Activated T-helper 9 cell treated with anti-CD3 and anti-CD28 coated beads, Interleukin-2, amount 50 U/mL, for 16 hours (primary cell): Measurements from ENCODE around the gene SIMC1.
"Not testable (repeated sequence)": the region's sequence is repeated elsewhere in the genome, so short reads cannot be mapped to it uniquely, and the experiment has no call there.

Source experiments
- DNase-seq: peaks from one replicate; pipeline ENCODE4 v3.0.0-alpha.2; 2020; ENCODE audit warnings: low read depth

Gene SIMC1

DNA sequence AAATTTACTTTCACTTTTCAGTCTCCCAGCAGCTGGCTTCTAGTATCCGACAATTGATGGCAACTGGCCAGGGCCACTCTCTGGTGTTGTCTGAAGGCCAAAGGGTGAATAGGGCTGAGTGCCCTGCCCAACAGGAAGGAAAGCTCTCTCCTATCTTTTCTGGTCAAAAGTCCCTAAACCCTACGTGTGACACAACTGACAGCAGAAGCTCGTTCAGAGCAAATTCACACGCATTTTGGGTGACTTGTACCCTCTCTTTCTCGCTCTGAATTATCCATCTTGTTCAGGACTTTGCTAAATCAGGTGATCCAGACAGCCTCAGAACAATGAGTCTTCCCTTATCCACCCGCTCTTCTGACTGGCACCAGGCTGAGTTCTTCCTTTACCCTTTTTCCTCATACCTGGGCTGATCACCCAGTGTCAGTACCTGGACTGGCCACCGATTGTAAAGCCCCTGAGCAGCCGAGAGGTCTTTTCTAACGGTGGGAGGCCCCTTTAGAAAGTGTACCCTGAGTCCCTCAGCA, 21.8 kb upstream of the SIMC1 start:
- DNase-seq: not testable (repeated sequence)

DNA sequence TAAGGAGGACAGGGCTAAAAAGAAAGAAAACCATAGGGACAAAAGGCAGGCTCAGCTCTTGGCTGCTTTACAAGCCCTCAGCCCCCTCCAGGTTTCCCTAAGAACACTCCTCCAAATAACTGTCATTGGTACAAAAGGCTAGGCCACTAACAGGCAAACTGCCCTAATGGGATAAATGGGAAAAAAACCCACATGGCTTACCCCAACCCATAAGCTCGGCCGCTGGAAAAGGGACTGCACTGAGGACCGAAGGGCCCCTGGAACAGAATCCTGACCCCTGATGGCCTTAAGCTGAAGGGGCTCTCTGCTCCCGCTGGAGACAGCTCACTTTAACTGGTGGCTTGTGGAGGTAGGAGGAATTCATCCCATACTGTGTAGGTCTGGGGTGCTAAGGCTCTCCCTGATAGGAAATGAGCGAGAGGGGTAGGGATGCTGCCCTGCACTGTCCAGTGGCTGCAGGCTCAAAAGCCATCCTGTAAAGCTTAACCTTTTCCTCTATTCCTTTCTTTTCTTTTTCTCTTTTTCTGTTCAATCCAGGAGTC, 21.0 kb upstream of the SIMC1 start:
- not testable (repeated sequence) for DNase-seq

DNA sequence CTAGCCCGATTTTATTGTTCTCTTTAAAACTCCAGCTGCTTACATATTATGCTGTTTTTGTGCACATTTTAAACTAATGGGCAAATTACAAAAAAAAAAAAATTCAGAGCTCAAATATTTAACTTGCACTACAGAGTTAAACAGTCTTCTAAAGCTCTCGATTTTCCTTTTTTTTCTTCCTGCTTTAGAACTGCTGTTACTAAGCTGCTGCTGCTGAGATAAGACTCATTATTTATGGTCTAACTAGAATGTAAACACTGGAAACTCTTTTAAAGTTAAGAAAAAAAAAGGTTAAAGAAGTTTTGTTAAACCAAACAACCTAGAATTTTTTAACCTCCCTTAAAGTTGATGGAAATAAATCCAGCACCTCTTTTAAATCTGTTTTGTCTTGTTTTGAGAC, 20.5 kb upstream of the SIMC1 start:
- DNase-seq: not testable (repeated sequence)

DNA sequence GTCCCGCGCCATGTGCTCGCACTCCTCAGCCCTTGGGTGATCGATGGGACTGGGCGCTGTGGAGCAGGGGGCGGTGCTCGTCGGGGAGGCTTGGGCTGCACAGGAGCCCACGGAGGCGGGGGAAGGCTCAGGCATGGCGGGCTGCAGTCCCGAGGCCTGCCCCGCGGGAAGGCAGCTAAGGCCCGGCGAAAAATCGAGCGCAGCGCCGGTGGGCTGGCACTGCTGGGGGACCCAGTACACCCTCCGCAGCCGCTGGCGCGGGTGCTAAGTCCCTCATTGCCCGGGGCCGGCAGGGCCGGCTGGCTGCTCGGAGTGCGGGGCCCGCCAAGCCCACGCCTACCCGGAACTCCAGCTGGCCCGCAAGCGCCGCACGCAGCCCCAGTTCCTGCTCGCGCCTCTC, 16.2 kb upstream of the SIMC1 start:
- not testable (repeated sequence) for DNase-seq

DNA sequence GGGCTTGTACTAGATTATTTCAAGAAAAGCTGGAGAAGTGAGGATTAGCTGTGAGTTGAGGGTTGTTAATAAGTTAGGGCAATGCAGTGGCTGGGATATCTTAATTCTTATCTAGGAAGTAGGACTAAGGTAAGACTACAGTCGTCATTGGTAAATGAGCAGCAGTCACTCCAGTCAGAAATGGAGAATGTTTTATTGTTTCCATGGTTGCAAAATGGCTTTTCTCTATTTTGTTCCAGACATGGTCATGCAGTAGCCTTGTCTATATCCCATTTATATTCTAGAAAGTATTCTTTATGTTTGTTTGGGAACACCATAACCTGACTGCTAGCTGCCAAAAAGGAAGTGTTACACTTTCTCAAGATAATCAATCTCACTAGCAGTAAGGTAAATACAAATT, 9.9 kb upstream of the SIMC1 start:
- DNase-seq: not testable (repeated sequence)

DNA sequence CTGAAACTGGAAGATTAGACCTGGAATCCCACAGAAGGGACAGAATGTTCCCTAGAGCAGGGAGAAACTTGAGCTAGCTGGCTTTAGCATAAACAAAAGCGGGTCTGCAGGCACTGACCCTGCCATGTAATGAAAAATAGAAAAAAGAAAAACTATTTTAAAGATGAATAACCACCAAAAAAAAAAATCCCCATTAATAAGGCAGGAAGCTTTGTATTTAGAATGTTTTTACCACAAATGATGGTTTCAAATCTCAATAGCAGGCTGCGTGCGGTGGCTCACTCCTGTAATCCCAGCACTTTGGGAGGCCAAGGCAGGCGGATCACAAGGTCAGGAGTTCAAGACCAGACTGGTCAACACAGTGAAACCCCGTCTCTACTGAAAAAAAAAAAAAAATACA, 5.0 kb upstream of the SIMC1 start:
- not testable (repeated sequence) for DNase-seq

DNA sequence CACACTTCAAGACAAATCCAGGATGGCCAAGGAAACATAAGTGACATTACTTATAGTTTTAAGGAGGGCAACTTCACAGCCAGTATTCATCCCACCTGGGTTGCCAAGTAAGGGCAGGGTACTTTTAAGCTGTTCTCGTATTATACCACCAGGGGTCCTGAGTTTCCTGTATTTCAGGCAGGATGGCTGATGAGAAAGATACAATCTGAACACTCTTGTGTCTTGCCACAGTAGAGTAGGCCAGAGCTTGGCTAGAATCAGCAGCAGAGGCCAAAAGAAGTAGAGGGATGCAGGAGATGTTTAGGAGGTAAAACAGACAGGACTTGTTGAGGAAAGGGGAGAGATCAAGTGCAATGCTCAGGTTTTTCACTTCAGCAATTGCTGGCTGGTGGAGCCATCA, 3.1 kb upstream of the SIMC1 start:
- not testable (repeated sequence) for DNase-seq

DNA sequence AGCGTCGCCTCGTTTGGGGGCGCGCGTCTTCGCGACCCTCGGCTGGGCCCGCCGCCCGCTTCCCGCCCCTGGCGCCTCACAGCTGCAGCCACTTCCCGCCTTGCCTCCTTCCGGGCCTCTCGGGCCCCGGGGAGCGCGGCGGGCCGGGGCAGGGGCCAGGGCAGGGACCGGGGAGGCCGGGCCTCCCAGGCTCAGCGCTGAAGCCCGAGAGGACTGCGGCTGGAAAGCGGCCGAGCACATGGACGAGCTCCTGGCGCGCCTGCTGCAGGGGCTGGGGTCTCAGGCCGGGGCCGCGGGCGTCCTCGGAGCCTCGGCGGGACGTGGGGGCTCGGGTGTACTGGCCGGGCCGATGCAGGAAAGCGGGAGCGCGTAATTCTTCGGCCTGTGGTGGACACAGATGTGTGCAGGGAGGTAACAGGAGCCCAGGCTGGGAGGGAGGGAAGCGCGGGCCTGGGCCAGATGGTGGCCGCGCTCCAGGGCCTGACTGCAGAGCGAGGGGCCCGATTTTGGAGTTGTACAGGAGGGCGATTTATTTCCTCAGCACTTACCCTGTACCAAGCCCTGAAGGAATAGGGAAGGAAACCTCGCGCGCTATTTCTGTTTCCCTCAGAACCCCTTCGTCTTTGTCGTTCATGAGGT, 540 bp downstream of the SIMC1 start:
- DNase-seq: not testable (repeated sequence)

DNA sequence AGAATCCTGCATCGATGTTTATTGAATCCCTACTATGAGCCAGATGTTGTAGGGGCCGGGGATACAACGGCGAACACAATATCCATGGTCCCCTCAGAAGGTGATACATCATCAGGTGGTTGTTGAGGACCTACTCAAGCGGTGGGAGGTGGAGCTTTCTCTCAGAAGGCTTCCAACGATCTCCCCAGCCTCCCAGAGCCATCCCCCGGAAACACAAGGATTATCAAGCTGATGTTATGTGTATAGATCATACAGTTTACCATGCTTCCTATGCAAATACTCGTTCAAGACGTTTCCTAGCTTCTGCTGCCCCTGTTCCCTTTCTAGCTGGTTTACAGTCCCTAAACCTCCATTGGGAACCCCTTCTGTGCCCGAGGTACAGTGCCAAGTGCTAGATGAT, 1.1 kb downstream of the SIMC1 start:
- not testable (repeated sequence) for DNase-seq

DNA sequence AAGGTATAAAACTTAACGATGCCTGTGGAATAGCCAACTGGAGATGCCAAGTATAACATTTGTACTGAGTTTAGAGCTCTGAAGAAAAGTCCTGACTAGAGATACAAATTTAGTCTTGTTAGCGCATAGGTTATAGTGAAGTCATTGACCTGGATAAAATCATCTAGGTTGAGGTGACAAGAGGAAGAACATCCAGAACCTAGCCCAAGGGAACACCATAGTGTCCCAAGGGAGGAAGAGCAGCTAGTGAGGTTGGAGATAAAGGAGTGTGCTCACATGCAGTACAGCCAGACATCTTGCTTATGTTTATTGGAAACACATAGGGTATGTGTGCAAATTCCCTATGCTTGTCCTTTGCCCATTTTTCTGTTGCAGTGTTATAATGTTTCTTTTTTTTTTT, 6.1 kb downstream of the SIMC1 start:
- DNase-seq: not testable (repeated sequence)

DNA sequence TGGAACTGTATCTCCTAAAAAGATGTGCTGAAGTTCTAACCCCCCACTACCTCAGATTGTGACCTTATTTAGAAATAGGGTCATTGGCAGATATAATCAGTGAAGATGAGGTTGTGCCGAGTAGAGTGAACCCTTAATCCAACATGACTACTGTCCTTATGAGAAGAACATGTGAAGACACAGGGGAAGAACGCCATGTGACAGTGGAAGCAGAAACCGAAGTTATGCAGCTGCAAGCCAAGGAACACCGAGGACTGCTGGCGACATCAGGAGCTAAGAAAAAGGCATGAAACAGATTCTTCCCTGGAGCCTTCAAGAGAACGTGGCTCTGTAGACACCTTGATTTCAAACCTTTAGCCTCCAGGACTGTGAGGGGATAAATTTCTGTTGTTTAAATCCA, 6.8 kb downstream of the SIMC1 start:
- DNase-seq: not testable (repeated sequence)

DNA sequence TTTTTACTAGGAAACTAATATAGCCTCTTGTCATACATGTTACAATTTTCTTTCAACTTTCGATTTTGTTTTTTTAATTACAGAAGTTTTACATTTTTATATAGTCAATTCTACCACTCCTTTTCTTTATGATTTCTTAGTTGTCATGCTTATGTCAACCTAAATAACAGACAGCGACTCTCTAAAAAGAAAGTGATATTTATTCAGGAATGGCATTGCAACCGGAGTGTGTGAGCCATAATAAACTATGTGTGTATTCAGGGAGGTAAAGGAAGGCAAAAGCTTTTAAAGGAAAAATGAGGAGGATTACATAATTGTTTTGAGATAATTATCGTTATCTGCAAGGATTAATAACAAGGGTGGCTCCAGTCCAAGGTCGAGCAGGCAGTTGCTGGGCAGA, 7.3 kb downstream of the SIMC1 start:
- DNase-seq: not testable (repeated sequence)

DNA sequence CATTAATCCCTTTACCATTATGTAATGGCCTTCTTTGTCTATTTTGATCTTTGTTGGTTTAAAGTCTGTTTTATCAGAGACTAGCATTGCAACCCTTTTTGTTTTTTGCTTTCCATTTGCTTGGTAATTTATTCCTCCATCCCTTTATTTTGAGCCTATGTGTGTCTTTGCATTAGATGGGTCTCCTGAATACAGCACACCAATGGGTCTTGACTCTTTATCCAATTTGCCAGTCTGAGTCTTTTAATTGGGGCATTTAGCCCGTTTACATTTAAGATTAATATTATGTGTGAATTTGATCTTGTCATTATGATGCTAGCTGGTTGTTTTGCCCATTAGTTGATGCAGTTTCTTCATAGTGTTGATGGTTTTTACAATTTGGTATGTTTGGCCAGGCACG, 12.5 kb downstream of the SIMC1 start:
- DNase-seq: not testable (repeated sequence)

DNA sequence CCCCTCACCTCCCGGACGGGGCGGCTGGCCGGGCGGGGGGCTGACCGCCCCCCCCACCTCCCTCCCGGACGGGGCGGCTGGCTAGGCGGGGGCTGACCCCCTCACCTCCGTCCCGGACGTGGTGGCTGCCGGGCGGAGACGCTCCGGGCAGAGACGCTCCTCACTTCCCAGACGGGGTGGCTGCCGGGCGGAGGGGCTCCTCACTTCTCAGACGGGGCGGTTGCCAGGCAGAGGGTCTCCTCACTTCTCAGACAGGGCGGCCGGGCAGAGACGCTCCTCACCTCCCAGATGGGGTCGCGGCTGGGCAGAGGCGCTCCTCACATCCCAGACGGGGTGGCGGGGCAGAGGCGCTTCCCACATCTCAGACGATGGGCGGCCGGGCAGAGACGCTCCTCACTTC, 13.9 kb downstream of the SIMC1 start:
- DNase-seq: not testable (repeated sequence)

DNA sequence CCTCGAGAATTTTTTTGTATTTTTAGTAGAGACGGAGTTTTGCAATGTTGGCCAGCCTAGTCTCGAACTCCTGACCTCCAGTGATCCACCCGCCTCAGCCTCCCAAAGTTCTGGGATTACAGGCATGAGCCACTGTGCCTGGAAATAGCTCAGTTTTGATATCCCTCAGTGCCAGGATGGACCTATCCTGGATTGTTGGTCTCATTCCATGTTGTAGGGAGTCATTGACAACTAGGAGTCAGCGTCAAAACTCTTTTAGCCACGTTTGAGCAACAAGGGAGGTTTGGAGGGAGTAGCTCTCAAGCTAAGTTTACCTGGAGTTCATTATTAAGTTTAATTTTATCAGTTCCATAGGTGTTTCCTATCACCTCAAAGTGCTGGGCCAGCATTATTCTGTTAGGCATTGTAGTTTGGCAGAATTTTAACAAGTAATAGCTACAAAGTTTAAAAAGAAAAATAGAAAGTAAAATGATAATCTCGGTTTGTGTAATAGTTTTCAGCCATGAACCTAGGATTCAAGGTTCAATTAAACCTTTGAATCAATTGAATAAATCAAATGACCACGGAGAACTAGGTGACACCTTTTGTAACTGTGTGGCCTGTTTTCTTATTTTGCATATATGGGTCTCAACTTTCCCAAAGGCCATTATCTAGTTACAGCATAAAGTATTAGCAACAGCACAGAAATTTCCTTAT, 15.3 kb downstream of the SIMC1 start:
- DNase-seq: not testable (repeated sequence)

DNA sequence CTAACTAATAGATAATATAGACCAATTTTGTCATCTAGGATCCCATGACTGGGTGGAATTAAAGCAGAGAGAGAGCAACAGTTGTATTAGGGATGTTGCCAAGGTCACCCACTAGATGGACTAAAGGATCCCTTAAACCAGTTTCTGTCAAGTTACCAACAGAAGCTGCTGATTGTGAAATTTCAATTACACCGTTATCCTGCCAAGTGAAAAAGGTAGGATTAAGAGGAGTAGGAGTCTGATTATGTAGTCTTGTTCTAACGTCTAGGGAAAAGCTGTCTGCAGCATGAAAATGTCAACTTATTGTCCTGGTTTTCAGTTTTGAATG, 15.8 kb downstream of the SIMC1 start:
- not testable (repeated sequence) for DNase-seq

DNA sequence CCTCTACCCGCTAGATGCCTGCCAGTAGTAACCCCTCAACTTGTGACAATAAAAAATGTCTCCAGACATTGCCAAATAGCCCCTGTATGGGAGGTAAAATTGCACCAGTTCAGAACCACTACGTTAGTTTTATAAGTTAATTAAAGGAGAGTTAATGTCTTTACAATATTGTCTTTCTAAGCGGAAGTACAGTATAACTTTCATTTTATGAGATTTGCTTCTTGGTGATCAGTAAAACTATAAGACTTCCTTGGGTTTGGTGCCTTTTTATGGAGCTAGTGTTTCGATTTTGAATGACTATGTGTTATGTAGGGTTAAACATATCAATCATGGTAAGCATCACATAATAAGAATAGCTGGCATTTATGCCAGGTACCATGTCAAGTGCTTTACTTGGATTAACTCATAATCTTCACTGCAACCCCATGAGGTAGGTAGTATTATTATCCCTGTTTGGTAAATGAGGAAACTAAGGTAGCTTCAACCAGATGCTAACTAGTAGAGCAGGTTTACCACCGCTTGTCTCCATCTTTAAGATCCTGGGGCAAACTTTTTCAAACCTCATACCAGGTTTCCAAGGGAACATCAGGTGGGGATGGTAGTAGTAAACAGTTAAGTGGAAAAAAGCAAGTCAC, 19.8 kb downstream of the SIMC1 start:
- not testable (repeated sequence) for DNase-seq

DNA sequence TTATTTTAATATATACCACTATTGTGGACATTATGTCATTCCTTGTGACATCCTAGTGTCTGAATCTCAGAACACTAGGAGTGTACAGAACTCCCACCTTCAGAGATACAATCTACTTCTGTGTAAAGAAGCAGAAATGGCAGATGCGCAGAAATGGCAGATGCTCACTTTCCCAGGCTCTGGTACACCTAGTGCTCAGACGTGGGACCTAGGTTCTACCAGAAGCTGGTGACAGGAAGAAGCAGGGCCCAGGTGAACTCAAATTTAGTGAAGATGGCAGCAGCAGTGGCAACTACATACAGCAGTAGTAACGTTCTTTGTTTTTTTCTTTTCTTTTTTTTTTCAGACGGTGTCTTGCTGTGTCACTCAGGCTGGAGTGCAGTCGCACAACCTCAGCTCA, 22.5 kb downstream of the SIMC1 start:
- DNase-seq: not testable (repeated sequence)

DNA sequence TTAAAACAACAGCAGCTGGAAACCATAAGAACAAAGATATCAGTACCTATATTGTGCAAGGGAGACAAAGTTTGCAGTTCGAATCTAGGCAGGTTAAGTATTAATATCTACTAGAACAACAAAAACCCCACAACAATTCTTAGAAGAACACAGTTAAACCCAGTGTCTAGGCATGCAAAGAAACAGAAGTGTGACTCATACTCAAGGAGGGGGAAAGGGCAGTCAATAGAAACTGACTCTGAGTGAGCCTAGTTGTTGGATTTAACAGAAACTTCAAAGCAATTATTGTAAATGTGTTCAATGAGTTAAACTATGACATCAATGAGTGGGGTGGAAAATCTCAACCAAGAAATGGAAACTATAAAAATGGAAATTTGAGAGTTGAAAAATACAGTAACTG, 28.2 kb downstream of the SIMC1 start:
- not testable (repeated sequence) for DNase-seq

DNA sequence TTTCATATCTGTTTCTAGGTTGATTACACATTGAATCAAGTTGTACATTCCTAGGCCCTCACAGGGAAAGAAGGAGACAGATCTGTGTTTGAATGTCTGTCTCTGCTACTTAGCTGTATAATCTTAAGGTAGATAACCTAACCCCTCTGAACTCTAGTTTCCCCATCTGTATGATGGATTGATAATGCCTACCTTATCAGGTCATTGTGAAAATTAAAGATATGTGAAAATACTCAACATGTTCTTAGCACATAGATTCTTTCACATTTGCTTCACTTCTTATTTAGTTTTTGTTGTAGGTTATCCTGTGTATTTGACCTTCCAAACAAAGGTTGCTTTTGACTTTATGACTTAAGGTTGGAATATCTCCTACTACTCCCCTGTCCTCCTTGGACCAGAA, 50.8 kb downstream of the SIMC1 start:
- not testable (repeated sequence) for DNase-seq

DNA sequence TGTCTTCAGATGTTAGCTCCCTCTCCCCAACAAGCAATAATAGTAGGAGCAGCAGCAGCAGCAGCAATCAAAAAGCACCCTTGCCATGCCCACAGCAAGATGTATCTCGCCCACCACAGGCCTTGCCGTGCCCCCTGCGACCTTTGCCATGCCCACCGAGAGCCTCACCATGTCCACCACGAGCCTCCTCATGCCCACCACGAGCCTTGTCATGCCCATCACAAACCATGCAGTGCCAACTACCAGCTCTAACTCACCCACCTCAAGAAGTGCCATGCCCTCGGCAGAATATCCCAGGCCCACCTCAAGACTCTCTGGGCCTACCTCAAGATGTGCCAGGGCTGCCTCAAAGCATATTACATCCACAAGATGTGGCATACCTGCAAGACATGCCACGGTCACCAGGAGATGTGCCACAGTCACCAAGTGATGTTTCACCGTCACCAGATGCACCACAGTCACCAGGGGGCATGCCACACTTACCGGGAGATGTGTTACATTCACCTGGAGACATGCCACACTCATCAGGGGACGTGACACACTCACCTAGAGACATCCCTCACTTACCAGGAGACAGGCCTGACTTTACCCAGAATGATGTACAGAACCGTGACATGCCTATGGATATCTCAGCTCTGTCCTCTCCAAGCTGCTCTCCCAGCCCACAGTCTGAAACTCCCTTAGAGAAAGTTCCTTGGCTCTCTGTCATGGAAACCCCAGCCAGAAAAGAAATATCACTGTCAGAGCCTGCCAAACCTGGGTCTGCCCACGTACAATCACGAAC, 52.0 kb downstream of the SIMC1 start:
- not testable (repeated sequence) for DNase-seq

DNA sequence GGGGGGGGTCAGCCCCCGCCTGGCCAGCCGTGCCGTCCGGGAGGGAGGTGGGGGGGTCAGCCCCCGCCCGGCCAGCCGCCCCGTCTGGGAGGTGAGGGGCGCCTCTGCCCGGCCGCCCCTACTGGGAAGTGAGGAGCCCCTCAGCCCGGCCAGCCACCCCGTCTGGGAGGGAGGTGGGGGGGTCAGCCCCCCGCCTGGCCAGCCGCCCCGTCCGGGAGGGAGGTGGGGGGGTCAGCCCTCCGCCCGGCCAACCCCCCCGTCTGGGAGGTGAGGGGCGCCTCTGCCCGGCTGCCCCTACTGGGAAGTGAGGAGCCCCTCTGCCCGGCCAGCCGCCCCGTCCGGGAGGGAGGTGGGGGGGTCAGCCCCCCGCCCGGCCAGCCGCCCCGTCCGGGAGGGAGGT, 67.1 kb downstream of the SIMC1 start:
- not testable (repeated sequence) for DNase-seq
